ENCODE data around the gene R3HDM2.
A peak's percentile ranks its signal among the peaks of the same experiment; 100 is the strongest.

The R3HDM2 gene

DNA sequence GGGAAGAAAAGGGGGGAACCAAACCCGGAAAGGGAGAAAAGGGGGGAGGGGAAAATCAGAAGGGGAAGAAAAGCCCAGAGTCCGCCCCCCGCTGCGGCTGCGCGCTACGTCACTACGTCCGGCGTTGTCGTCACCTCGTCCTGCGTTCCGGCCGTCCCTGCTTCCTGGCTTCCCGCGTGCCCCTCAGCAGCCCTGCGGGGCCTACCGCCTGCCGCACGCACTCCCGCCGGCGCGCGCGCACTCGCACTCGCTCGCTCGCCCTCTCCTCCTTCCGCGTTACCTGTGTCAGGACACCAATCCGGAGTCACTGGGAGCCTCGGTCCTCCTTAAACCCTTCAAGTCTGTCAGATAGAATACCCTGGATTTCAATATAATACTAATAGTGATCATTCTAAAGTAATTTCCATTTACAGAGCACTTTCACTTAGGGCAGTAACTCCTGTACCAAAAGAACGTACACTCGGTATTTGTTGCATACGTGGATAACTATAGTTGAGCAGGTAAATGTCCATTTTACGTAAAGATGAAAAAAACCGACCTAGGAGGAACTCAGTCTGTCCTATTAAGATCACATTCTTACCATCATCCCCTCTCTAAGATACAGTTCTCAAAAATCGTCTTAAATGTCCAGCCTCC is at the start of gene R3HDM2:
Gene R3HDM2, minus strand, starts transcription at position 113 of the 636 bp plus-strand sequence. CDS start 120,615 bp downstream, outside the sequence.
- peak; percentile 54 to 94 (median 88) for DNase-seq

DNA sequence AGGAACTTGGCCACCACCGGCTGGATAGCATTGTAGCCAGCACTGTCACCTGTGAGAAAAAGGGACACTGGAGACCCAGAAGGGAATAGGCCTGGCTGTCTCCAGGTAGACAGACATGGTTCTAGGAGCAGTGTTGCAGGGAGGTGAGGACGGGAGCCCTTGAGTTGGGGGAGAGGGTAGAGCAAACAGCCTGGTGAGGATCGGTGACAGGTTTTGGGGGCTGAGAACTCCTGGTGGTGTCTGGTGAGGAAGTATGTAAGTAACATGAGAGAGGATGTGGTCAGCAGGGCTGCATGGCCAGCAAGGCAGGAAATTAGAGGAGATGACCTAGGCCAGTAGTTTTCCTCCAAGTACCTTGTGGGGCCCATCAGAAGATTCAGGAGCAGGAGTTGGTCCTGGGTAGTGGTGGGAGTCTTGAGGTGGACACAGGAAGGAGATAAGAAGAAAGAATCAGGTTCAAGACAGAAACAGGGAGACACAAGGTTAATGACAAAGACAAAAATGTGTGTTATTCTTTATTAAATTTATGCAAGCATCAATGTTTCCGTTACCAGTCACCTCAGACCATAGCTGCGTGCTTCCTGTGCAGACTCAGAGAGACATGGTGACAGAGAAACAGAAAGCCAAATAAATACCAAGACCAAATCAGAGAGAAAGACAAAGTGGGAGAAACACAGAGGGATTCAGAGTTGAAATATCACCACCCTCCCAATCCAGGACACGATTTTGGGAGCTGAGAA is 48.7 kb upstream of the R3HDM2 start, which contains the start of gene ARHGAP9:
Gene ARHGAP9, minus strand, starts transcription at position 491 of the 740 bp plus-strand sequence. Its CDS starts 460 bp downstream, at position 31.
- DNase-seq, result no peak

- no peak for DNase-seq
Measured at GRCh38 chr12:57479043-57479375, 48.2 kb upstream of the R3HDM2 start.

GRCh38 chr12:57477710-57478681 is 47.2 kb upstream of the R3HDM2 start:
- peak in 5 of 14 donors; percentile 8 to 22 (median 16) for DNase-seq

GRCh38 chr12:57476993-57477709 is 46.3 kb upstream of the R3HDM2 start:
- DNase-seq, result no peak

- DNase-seq, result no peak
Measured at GRCh38 chr12:57476162-57476992, 45.5 kb upstream of the R3HDM2 start.

DNA sequence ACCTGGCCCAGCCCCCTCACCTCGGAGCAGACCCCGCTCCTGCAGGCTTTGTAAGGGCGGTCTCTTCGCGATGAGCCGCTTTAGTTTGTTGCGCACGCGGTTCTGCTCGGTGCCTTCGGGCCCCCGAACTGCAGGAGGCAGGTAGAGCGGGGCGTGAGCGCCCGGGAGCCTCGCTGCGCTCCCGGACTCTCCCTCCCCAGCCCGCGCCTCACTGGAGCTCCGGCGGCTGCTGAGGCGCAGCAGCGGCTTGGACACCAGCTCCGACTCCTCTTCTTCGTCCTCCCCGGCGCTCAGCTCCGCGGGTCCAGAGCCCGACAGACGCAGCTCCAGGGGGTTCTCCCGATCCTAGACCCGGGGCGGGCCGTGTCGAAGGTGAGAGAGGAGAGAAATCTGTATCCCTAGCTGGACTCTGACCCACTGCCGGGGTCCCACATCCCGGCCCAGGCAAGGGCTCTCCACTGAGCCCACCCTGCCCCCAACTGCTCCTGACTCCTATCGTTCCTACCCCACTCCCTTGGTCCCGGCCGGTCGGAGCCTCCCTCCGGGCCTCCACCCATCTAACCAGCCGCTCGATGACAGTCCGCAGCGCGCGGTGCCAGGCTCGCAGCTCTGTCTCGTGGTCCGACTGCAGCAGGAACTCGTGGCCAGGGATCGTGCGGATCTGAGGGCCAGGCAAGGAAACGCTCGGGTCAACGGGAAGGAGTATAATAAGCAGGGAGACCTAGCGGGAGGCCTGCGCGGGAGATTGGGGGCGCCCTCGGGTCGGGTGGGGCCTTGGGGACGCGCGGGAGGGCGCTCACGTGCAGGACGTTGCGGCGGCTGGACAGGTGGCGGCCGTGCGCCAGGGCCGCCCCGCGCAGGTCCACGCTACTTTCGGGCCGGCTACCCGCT is 44.7 kb upstream of the R3HDM2 start:
- DNase-seq, result peak in 3 of 14 donors; percentile 13 to 45 (median 26)

- DNase-seq, result peak in 1 of 14 donors; percentile 75
Measured at GRCh38 chr12:57474862-57475261, 44.0 kb upstream of the R3HDM2 start.

GRCh38 chr12:57474430-57474829 is 43.6 kb upstream of the R3HDM2 start:
- DNase-seq, result no peak

DNA sequence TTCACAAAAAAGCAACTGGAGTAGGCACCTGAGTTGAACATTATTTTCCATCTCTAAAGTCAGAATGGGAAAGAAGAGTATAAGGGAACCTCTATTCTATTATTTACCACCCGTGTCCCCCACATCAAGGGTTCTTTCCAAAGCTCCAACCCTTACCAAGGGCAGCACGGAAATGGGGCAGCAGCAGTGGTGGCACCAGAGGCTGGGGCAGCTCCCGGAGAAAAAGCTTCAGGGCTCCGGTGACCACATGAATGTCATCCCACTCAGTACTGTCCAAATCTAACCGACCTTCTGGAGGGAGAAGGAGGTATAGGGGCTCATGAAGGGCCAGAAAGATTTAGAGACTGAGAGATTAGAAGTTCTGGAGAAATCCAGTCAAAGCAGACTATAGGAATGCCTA is 43.0 kb upstream of the R3HDM2 start:
- DNase-seq, result no peak

DNA sequence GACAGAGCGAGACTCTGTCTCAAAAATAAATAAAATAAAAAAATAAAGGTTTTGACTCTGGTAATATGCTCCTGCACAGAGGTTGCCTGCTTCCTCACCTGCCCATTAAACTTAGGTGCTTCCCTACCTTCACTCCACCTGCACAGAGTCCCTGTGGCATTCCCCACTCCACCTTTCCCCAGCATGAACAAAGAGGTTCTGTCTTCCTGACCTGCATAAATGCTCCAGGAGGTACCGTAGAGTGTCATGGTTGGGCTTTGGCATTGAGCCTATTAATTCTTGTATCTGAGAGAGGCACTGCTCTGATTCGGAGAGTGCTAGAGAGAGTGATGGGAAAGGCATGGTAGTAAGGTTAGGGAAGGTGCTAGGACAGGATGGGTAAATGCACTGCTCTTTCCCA is 42.5 kb upstream of the R3HDM2 start:
- peak in 1 of 14 donors; percentile 19 for DNase-seq

GRCh38 chr12:57472391-57472790 is 41.5 kb upstream of the R3HDM2 start:
- no peak for DNase-seq

DNA sequence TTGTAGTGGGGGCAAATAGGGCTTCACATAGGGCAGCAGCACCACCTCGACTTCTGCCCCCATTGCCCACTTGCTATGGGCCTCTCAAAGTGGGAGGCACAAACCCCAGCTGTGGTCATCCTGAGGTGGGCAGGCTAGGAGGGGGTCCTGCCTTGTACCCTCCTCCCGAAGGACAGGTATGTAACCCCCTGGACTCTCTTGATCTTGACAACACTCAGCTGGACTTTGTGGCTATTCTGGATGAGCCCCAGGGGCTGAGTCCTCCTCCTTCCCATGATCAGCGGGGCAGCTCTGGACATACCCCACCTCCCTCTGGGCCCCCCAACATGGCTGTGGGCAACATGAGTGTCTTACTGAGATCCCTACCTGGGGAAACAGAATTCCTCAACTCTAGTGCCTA is 40.8 kb upstream of the R3HDM2 start:
- DNase-seq, result no peak

DNA sequence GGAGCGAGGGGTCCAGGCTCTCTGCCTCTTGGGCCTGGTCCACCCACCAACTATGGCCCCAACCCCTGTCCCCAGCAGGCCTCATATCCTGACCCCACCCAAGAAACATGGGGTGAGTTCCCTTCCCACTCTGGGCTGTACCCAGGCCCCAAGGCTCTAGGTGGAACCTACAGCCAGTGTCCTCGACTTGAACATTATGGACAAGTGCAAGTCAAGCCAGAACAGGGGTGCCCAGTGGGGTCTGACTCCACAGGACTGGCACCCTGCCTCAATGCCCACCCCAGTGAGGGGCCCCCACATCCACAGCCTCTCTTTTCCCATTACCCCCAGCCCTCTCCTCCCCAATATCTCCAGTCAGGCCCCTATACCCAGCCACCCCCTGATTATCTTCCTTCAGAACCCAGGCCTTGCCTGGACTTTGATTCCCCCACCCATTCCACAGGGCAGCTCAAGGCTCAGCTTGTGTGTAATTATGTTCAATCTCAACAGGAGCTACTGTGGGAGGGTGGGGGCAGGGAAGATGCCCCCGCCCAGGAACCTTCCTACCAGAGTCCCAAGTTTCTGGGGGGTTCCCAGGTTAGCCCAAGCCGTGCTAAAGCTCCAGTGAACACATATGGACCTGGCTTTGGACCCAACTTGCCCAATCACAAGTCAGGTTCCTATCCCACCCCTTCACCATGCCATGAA is 40.3 kb upstream of the R3HDM2 start:
- no peak for DNase-seq

- DNase-seq, result no peak
Measured at GRCh38 chr12:57470286-57470969, 39.6 kb upstream of the R3HDM2 start.

DNA sequence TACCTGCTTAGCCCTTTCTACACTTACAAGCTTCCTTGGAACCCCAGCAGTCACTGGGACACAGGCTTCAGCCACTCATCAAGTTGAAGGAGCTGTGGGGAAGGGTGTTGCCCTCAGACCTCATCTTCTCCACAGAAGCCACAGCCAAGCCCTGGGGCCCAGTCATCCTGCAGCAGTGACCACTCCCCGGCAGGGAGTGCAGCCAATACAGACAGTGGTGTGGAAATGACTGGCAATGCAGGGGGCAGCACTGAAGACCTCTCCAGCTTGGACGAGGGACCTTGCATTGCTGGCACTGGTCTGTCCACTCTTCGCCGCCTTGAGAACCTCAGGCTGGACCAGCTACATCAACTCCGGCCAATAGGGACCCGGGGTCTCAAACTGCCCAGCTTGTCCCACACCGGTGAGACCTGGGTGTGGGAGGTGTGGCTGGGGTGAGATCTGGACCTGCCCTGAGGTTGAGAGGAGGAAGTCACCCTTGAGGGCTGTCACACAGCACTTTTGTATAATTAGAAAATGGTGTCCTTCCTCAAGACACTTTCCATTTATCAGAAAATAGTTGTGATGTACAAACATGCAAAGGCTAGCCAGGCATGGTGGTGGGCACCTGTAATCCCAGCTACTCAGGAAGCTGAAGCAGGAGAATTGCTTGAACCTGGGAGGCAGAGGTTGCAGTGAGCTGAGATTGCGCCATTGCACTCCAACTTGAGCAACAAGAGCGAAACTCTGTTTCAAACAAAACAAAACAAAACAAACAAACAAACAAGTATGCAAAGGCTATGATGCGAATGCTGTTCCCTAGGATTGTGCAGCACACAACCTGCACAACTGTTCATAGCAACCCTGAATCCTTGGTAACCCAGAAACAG is 38.7 kb upstream of the R3HDM2 start:
- DNase-seq, result no peak

GRCh38 chr12:57467915-57468314 is 37.1 kb upstream of the R3HDM2 start:
- no peak for DNase-seq
